OCI-M1 (cell line): ENCODE results near the gene ANKIB1.
A peak's percentile ranks its signal among the peaks of the same experiment; 100 is the strongest.
"Not testable (repeated sequence)": the region's sequence is repeated elsewhere in the genome, so short reads cannot be mapped to it uniquely, and the experiment has no call there.

Experiments used
- DNase-seq: peaks from one replicate; lab custom pipeline; 2025; lab: John Stamatoyannopoulos, UW

The ANKIB1 gene

GRCh38 chr7:92409357-92409756, 163.6 kb downstream of the ANKIB1 start:
- peak; percentile 90 for DNase-seq

- not testable (repeated sequence) for DNase-seq
These were observed 164.4 kb downstream of the ANKIB1 start for GRCh38 chr7:92410162-92410561.

- no peak for DNase-seq
These were observed 167.0 kb downstream of the ANKIB1 start for GRCh38 chr7:92412745-92413144.

GRCh38 chr7:92413550-92413949, 167.8 kb downstream of the ANKIB1 start:
- no peak for DNase-seq

- no peak for DNase-seq
These were observed 169.5 kb downstream of the ANKIB1 start for GRCh38 chr7:92415225-92415624.

- DNase-seq = no peak
These were observed 172.1 kb downstream of the ANKIB1 start for GRCh38 chr7:92417913-92418312.

- peak; percentile 100 for DNase-seq
These were observed 176.1 kb downstream of the ANKIB1 start for GRCh38 chr7:92421676-92422435.

- no peak for DNase-seq
These were observed 177.2 kb downstream of the ANKIB1 start for GRCh38 chr7:92422926-92423325.

- no peak for DNase-seq
These were observed 177.9 kb downstream of the ANKIB1 start for GRCh38 chr7:92423710-92424131.

- no peak for DNase-seq
These were observed 179.7 kb downstream of the ANKIB1 start for GRCh38 chr7:92425311-92425947.

GRCh38 chr7:92427193-92427592, 181.4 kb downstream of the ANKIB1 start:
- no peak for DNase-seq

- peak; percentile 85 for DNase-seq
These were observed 186.6 kb downstream of the ANKIB1 start for GRCh38 chr7:92432299-92432946.

- no peak for DNase-seq
These were observed 187.2 kb downstream of the ANKIB1 start for GRCh38 chr7:92433019-92433418.

GRCh38 chr7:92435542-92435941, 189.8 kb downstream of the ANKIB1 start:
- DNase-seq = no peak

GRCh38 chr7:92436612-92437445, 191.1 kb downstream of the ANKIB1 start:
- DNase-seq = no peak

GRCh38 chr7:92437956-92438491, 192.2 kb downstream of the ANKIB1 start:
- DNase-seq = no peak

- peak; percentile 100 for DNase-seq
These were observed 196.9 kb downstream of the ANKIB1 start for GRCh38 chr7:92442720-92443119.

- no peak for DNase-seq
These were observed 201.1 kb downstream of the ANKIB1 start for GRCh38 chr7:92446869-92447344.

- peak; percentile 100 for DNase-seq
These were observed 201.8 kb downstream of the ANKIB1 start, which contains the start of gene GATAD1 for GRCh38 chr7:92447345-92448204. TSS of gene GATAD1 (plus strand) at chr7:92447482. CDS start at chr7:92447730, 248 bp downstream.

- peak; percentile 100 for DNase-seq
These were observed 202.5 kb downstream of the ANKIB1 start for GRCh38 chr7:92448205-92448747.
